Fibroblast of mammary gland (primary cell): ENCODE data around the gene MBD2.
A peak's percentile ranks its signal among the peaks of the same experiment; 100 is the strongest.
"Not testable (repeated sequence)": the region's sequence is repeated elsewhere in the genome, so short reads cannot be mapped to it uniquely, and the experiment has no call there.

ENCODE experiments used
- DNase-seq: peaks from one replicate; pipeline ENCODE4 v3.0.0-alpha.2; 2010; ENCODE audit warnings: low read depth
- H3K4me3 ChIP-seq: 2 replicates; pipeline ENCODE4 v1.5.1; 2011; ENCODE audit warnings: low read depth, mild to moderate bottlenecking, low read length, moderate library complexity; ENCODE audit not compliant: control insufficient read depth
- TF ChIP-seq, protein P1 (sequence below): conservative IDR thresholded peaks from 2 replicates; pipeline ENCODE4 v1.5.1; 2011; ENCODE audit warnings: low read depth, low read length, inconsistent platforms; ENCODE audit not compliant: control insufficient read depth, insufficient read depth

Gene MBD2

DNA sequence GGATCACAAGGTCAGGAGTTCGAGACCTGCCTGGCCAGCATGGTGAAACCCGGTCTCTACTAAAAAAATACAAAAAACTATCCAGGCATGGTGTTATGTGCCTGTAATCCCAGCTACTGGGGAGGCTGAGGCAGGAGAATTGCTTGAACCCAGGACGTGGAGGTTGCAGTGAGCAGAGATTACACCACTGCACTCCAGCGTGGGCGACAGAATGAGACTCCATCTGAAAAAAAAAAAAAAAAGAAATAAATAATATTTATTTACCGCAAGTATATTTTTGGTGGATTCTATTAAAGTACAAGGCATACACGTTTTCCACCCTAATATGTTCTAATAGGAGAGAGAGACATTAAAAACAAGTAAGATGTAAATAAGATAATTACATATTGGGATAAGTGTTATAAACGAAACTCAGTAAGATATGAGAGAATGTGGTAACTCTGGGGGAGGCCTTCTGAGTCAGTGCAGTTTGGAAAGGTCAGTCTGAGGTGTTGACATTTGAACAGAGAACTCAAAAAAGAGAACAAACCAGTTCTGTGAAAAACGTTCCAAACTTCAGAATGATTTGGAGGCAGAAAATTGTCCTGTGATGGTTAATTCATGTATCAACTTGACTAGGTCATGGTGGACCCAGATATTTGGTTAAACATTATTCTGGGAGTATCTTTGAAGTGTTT, 36.1 kb upstream of the MBD2 start:
- H3K4me3 ChIP-seq: no peak overlapping the region
- DNase-seq: peak; percentile 59
- TF ChIP-seq, protein P1, sequence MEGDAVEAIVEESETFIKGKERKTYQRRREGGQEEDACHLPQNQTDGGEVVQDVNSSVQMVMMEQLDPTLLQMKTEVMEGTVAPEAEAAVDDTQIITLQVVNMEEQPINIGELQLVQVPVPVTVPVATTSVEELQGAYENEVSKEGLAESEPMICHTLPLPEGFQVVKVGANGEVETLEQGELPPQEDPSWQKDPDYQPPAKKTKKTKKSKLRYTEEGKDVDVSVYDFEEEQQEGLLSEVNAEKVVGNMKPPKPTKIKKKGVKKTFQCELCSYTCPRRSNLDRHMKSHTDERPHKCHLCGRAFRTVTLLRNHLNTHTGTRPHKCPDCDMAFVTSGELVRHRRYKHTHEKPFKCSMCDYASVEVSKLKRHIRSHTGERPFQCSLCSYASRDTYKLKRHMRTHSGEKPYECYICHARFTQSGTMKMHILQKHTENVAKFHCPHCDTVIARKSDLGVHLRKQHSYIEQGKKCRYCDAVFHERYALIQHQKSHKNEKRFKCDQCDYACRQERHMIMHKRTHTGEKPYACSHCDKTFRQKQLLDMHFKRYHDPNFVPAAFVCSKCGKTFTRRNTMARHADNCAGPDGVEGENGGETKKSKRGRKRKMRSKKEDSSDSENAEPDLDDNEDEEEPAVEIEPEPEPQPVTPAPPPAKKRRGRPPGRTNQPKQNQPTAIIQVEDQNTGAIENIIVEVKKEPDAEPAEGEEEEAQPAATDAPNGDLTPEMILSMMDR: no peak

DNA sequence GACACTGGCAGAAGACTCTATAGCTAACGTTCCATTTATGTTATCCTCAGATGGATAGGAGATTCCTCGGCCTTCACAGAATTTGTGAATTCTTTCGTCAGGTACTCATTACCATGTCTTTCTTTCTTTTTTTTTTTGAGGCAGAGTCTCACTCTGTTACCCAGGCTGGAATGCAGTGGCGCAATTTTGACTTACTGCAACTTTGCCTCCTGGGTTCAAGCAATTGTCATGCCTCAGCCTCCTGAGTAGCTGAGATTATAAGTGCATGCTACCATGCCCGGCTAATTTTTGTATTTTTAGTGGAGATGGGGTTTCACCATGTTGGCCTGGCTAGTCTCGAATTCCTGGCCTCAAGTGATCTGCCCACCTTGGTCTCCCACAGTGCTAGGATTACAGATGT, 33.3 kb upstream of the MBD2 start:
- DNase-seq, H3K4me3 ChIP-seq: not testable (repeated sequence)

DNA sequence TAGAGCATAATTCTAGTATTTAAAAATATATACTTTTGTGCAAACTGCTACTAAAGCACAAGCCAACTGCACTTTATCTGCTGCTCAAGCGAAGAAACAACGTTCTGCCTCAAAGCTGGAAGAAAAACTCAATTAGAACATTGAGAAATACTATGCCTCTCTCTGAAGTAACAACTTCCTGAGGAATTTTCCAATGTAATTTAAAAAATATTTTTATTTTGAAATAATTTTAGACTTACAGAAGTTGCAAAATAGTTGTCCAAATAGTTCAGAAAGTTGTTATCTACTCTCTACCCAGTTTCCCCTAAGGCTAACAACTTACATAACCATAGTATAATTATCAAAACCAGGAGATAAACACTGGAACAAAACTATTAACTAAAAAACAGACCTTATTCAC, 32.5 kb upstream of the MBD2 start:
- TF ChIP-seq, protein P1: no peak
- DNase-seq: no peak

DNA sequence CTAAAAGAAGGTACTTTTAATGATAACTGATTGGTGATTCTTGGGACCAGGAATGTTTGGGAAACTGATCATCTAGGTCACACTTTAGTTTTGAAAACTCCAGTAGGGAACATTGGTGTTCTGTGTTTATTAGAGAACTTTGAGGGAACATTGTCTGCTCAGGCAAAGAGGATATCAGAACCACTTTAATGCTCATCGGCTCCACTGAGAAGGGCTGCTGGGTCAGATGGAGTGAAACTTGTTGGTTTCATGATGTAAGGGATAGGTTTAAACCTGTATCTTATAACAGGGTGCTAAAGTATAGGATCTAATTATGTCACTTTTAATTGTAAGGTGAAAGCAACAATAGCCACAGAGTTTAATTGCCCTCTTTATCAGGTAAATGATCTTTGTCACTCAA, 30.7 kb upstream of the MBD2 start:
- TF ChIP-seq, protein P1: no peak
- no peak for DNase-seq
- H3K4me3 ChIP-seq: no peak overlapping the region

More for the DNA sequence above, 32.5 kb upstream of the MBD2 start:
- no peak overlapping the region for H3K4me3 ChIP-seq

DNA sequence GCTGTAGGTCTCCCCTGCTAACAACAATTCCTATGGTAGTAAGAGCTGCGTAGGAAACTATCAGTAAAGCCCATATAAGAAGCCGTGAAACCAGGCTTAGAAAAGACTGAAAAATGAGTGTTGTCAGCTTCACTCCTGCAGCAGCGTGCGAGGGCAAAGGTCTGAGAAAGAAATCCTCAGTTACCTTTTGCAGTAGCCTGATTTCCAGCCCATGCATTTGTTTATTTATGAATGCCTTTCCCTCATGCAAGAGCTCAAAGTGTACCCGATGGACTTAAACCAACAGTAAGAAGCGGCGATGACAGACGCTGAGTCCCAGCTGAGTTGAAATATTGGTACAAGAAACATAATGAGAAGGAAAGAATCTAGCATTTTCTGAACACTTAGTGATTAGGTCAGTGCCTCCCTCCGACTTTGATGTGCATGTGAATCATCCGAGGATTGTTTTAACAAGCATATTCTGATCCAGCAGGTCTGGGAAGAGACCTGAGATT, 29.8 kb upstream of the MBD2 start:
- peak; percentile 64 for DNase-seq
- H3K4me3 ChIP-seq: no peak overlapping the region
- TF ChIP-seq, protein P1: no peak

DNA sequence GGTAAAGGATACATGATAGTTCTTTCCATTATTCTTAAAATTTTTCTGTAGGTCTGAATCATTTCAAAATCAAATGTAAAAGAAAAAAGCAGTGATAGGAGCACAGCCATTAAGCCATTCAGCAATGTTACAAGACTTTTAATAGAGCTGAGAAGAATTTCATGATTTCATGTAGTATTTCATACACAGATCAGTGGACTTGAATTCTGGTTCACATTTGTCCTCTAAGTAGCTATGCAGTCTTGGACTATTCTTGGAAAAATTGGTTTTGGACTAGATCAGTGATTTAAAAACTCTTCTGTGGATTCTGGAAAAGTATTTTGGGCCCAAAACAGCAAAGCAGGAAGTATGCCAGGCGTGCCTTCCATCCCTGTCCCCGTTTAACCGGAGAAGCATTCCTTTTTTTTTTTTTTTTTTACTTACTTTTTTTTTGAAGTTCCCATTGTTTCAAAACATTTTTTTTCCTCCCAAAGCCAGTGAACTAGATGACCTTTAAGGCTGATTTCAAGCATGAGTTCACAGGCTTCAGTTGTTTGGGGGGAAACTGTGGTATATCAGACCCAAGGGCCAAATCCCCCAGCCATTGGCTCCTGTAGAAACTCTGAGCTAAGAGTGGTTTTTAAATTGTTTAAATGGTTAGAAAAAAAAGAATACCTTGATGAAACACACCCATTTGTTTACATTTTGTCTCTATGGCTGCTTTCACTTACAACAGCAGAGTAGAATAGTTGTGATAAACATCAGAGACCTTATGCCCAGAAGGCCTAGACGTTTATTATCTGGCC, 27.3 kb upstream of the MBD2 start:
- H3K4me3 ChIP-seq: no peak overlapping the region
- TF ChIP-seq, protein P1: no peak
- no peak for DNase-seq

DNA sequence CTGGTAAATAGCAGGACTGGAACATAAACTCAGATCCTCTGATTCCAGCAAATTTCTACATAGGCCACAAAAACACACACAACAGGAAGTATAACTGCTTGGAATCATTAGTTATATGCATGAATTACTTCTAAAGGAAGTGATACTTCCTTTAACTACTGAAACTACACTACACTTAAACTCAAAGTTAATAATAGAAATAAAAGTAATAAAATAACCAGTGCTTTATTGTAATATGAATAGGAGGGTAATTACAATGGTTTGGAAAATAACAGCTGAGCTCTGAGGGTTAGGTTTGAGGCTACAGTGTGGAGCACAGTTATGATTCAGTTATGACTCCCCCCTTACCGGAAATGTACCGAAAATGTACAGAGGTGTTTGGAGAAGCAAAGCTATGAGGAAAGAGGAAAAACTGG, 26.4 kb upstream of the MBD2 start:
- TF ChIP-seq, protein P1: no peak
- H3K4me3 ChIP-seq: no peak overlapping the region
- no peak for DNase-seq
